Activated gamma-delta T cell (primary cell): Measurements from ENCODE around the gene TEAD1.

Source experiments
- DNase-seq: peaks from one replicate; lab custom pipeline; 2025; lab: John Stamatoyannopoulos, UW

Gene TEAD1

DNA sequence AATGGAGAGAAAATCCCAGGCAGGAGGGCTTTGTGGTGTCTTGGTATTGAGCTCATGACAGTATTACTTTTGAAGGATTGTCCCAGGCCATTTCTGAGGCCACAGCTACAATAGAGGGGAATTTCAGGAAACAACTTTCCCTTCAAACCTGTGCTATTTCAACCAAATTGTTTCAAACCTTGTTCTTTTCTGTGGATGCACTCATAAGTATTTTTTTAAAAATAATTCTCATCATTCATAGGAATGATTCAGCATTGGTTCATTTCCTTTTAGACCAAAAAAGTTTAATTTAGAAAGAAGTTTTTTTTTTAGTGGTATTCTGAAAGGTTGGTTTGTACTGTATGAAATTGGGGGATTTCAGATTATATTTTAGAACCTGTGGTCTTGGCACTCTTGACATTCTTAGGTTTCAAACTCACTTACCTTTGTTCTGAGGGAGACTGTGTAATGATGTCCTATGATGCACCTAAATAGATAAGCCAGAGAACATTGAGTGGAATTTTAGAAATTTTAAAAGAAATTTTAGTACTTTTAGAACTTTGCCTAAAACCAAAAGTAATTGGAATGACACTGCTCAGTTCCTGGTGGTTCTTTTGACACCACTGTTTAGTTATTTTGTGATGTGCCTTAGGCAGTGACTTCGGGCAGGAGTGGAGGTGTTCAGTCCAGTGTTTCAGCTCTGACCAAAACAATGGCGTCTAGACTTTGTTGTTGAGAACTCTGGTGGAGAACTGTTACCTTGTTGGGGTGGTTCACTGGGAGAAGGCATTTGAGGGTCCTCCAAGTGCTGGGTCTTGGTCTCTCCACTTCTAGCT is 12.2 kb downstream of the TEAD1 start:
- DNase-seq = no peak

DNA sequence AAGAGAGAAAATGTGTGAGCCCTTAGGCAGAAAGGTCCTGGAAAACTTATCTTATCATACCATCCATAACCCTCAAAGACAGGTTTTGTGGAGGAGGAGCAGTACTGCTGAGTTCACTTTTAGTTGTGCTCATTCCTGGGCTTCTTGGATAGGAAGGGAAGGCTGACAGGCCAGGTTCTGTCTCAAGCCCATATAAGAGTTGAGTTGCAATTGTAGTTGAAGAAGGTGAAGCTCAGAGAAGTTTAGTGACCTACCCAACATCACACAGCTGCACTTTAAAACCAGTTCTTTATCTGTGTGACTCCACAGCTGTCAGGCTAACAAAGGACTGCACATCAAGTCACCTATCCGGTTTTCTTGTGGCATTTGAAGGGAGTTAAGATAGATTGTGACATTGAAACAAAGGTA is 13.0 kb downstream of the TEAD1 start:
- no peak for DNase-seq

DNA sequence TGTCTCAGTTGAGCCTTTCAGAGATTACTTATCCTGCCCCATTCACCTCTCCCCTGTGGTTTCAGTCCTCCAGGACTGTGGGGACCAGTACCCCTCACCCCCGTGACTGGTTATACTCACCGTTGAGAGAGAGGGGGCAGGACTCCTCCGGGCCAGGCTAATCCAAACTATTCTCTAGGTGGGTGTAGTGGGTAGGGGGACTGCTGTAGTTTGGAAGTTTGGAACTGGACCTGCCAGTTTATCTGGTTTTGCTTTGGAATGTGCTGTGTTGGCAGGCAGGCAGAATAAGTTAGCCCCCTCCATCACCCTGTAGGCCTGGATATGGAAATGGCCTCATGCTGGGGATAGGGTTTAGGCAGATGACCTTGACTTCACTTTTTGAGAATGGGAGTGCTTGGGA is 13.5 kb downstream of the TEAD1 start:
- DNase-seq = no peak

DNA sequence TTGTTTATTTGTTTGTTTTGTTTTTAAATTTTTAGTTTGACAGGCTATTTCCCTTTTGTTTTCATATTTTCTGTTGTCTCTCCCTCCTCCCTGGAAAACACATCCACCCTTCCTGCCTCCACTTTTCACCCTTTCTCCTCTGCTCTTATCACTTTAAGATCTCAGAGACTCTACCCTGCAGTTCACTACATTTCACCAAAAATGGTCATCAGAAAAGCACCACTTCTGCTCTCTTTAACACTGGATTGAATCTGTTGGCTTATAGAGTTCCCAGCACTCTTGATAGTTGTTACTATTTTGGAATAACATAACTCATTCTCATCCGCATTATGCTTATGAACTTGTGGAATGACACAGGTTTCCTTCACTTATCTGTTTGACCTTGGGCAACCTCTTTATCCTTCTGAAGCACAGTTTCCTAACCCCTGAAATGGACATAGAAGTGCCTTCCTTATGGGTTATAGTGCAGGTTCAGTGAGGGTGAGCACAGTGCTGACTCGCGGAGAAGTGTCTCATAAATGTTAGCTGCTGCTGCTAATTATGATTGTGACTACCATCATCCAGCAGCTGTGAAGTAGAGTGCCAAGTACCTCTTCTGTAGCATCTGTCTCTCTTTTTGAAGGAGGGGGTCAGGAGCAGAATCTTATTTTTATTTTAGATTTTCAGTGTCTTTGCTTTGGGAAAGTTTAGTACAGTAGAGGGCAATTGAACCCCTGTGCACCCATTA is 15.0 kb downstream of the TEAD1 start:
- DNase-seq = no peak

DNA sequence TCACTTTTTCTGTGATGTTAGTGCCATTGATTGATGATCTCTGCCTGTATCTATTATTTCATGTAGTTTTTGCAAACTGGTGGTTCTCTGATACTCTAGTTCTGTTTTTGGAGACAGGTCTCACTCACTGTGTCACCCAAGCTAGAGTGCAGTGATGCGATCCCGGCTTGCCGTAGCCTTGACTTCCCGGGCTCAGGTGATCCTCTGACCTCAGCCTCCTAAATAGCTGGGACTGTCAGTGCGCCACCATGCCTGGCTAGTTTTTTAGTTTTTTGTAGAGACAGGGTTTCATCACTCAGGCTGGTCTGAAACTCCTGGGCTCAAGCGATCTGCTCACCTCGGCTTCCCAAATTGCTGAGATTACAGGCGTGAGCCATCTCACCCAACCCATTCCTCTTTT is 16.4 kb downstream of the TEAD1 start:
- DNase-seq = no peak

DNA sequence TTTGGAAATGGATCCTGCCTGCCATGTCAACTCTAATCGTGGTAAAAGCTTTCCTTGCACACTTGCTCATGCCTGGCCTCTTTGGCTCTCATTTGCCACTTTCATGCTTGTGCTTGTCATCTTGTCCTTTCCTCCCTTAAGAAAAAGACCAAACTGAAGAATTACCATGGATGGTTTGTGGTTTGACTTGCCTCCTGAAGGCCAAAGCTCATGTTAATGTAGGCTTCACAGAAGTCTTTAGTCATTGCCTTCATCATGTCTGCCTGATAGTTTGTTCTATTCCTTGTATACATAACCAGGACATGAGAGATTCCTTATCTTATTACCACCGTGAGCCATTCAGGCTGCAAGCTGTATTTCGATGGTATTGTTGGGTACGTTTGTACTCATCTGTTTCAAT is 17.3 kb downstream of the TEAD1 start:
- DNase-seq = no peak

DNA sequence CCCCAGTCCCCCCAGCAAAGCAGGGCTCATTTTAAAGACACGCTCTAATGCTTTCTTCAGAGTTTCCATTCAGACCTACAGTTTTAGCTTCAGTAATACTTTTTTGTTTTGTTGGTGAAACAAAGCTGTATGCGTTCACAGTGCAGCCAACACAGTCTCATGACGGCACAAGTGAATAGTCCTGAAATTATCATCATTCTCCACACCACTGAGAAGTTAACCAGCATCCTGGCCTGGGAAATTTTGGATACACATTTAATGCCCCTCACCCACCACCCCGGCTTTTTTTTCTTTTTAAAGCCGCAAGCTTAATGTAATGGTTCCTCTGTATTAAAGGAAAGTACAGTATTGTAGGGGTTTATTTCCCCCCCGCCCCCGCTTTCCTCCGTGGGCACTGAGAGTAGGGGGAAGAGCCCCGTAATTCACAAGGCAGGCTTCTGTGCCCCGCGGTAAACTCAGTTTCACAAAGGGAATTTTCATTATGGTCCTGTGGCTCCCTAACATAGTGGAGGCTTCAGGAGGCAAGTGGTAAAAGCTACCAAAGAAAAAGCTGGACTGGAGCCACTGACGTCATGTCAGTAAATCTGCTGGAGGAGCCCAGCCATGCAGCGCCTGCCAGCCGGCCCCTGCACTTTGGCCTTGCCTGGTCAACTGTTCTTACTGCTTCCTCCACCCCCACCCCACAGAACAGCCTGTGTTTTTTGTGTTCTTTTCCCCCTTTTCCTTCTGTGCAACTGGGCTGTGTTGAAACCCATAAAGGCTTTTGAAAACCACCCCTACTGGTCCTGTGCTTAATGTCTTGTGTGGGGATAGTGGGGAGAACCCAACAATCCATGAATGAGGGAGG is 18.2 kb downstream of the TEAD1 start:
- no peak for DNase-seq

DNA sequence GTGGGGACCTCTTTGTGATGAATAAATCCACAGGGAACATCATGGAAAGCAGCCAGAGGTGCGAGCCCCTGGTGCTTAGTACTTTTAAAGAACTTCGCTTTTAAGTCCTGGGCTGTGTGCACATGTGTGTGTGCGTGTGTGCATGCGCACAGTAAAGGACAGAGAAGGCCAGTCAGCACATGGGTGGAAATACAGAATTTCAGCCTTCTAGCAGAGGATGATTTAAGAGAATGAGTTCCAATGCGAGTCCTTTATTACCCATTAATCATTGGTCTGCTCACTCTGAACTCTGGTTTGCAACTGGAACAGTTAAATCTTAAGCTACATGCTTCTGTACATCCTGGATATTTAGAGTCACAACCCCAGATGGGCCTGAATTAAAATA is 18.9 kb downstream of the TEAD1 start:
- DNase-seq = no peak

DNA sequence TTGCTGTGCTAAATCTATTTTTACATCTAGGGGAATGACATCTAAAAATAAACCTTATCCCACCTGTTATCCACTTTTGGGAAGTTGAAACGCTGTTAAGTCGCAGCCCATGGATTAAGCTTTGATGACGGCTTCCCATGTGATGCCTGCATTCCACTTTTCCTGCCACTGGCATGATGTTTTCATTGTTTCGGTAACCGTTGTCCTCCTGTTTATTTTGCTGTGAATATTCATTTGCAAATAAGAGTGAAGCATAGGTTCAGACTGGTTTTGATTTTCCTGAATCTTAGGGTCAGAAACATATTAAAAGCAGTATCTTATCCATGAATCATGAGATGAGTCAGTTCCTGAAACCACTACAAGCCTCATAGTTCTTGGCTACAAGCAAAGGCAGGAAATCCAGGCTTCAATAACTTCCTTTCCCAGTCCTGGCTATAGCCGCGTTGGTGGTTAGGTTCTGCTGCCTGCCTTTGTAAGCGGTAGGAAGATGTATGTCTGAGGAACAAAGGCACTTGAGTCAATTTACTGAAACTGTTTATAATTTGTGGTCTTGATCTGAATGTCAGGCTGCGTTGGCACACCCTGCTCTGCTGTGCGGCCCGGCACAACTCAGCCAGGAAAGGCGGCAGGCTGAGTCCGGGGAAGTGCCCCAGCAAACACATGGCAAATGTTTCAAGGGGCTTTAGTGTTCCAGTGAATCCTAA is 19.4 kb downstream of the TEAD1 start:
- DNase-seq = no peak

DNA sequence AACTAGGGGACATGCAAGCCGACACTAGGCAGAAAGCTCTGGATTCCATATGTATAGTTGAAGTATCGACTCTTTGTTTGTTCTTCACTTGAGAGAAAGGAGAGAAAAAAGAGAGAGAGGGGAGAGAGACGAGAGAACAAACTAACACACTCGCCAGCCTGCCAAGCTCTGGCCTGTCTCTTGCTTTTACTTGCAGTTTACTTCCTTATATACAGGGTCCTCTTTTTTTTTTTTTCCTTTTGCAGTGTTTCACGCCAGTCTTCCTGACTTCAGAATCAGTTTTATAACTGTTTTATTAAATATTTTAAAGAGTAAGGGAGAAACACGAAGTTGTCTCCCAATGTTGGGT is 19.9 kb downstream of the TEAD1 start:
- DNase-seq = no peak

DNA sequence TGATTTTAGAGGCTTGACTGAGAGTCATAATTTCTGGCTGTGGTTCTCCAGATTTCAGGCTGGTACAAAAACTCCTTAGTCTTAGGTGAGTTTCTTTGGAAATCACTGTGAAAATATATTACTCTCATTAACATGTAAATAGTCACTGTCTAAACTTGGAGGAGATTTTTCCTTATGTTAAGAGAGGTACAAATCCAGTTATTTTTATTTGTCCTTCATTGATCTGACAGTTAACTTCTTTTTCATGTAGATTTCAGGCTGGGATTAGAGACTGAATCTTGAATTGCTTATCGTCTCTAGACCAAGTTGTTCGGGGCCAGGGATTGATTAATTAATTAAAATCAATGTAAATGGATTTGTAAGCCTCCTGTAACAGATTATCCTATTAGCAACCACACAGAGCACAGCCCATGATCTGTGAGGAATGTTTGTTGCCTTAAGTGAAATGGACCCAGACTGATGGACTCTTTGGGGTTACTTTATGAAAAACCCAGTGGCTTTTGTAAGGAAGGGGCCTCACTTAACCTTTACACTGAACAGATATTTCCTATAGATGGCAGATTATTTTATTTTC is 21.1 kb downstream of the TEAD1 start:
- no peak for DNase-seq

DNA sequence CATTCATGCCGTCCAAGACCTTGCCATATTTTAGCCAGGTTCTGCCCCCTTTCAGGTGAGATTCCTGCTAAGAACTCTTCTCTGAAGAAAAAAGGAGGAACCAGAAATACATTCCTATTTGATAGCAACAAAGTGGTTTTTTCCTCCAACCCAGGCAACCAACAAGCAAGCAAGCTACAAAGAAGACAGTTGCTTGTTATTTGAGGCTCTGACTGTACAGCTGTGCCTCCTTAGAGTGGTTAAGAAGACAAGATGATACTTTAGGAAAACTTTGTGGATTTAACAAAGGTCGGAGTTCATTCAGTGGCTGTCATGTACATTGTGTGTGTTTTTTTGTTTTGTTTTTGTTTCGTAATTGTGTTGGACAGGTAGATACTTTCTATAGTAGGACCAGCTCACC is 21.7 kb downstream of the TEAD1 start:
- DNase-seq = no peak

DNA sequence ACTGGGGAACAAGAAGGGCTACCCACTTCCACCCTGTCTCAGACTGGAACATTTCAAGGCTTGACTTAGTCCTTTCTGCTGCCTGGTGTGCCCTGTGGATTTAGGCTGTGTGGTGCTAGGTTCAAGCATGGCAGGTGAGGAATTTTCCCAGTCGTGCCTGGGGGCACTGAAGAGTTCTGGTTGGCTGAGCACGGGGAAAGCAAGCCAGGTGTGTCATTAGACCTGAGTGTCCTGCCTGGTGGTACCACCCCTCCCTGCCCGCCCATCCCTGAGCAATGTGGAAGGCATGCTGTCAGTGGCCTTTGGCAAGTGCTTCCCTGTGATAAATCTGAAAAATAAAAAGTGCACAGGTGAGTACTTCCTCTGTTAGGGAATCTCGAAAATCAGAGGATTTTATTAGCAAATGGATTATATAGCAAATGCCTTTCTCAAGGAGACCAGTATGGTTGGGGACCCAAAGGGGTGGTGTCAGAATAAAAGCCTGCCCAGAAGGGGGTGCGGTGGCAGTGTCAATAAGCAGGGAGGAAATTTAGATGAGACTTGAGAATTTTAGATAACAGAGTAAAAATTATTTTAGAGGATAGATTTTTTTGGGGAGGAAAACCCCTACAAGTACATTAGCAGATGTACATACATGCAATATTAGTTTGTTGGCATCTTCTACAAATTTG is 22.8 kb downstream of the TEAD1 start:
- DNase-seq = no peak

DNA sequence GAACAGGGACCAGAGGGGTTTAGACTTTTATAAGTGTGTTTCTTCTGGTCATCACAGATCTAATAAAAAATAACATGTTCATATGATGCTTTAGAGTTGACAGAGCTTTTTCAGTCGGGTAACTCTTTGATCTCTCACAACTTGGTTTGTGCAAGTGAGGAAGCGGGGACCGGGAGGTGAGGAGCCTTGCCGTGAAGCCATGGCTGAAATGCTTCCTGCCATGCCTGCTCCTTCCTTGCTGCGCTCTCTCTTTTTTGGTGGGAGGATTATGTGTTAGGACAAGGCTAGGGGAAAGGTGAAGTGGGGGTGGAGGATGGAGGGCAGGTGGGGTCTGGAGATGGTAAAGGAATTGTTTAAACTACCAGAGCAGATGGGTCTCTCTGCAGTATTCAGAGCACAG is 23.8 kb downstream of the TEAD1 start:
- DNase-seq = no peak

DNA sequence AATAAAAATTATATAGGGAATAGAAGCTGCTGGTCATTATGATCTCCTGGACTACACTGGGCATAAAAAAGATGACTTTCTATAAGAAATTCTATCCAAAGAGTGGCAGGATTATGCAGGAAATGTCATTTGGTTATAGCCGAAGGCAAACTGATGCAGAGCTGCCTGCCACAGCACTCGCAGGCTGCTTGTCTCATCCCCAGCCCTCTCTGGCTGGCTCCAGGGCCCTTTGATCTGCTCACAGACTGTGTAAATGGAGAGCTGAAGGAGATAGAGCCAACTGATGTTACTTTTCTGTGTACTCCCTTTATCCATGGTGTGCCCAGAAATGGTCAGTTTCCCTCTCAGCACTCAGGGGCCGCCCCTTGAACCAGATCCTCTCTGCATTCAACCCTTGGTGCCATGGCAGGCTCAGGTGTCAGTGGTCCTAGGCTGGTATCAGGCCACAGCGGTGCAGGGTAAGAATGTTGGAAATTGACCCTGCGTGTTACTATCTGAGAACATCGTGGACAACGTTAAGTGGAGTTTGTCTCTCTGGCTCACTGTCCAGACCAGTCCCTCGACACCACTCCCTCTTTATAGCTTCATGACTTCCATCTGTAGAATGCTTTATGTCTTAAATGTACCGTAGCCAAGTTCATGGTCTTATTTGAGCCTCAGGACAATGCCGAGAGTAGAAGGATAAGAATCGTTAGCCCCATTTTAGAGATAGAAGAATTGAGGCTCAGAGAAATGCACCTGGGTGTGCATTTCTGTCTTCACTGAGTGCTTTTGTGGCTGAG is 27.8 kb downstream of the TEAD1 start:
- DNase-seq = no peak

DNA sequence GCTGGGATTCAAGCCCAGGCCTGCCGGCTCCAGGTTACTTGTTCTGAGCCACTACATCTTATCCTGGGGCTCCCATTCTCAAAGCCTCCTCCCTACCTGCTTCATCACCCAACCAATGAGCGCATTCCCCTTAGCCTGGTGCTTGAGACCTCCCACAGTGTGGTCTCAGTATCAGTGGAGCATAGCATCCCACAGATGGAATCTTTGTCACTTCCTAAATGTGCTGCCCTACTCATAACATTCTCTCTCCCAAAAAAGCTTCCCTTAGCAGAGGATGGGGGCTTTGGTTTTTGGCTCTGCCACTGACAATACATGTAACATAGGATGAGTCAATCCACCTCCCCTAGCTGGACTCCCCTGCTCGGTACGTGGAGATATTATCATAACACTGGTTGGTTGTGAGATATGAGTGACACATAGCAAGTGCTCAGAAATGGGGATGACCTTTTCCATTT is 28.8 kb downstream of the TEAD1 start:
- DNase-seq = no peak

DNA sequence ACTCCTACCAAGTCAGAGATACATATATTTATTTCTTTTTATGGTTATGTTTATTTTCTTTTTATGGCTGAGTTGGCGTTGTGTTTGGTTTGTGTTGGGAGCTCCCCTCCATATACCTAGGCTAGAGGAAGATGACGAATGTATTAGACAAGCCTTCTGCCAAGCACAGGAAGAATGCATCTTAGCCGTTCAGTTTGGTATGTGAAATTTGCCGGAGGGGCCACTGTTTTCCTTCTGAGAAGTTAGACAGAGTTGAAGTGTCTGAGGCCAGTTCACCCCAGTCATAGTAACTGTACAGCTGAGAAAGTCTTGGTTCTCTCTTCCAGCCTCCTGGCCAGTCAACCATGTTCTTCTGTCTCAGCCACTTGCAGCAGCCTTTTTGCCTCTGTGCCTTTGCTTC is 29.8 kb downstream of the TEAD1 start:
- no peak for DNase-seq

DNA sequence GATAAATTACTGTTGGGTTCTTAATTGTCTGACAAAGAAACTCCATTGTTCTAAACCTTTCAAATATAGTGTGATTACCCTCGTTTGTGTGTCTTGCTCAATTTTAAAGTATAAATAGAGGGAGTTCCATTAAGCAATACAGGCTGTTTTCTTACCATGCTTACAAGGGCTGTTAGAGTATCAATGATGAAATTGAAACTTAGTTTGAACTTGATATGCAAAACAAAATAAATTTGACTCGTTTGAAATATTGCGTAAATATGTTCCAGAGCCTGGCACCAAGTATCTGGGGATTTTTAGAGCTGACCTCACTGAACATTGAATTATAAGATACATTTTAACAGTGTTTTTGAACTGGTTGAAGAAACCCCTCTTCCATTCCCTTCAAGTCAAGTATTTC is 31.7 kb downstream of the TEAD1 start:
- DNase-seq = no peak

DNA sequence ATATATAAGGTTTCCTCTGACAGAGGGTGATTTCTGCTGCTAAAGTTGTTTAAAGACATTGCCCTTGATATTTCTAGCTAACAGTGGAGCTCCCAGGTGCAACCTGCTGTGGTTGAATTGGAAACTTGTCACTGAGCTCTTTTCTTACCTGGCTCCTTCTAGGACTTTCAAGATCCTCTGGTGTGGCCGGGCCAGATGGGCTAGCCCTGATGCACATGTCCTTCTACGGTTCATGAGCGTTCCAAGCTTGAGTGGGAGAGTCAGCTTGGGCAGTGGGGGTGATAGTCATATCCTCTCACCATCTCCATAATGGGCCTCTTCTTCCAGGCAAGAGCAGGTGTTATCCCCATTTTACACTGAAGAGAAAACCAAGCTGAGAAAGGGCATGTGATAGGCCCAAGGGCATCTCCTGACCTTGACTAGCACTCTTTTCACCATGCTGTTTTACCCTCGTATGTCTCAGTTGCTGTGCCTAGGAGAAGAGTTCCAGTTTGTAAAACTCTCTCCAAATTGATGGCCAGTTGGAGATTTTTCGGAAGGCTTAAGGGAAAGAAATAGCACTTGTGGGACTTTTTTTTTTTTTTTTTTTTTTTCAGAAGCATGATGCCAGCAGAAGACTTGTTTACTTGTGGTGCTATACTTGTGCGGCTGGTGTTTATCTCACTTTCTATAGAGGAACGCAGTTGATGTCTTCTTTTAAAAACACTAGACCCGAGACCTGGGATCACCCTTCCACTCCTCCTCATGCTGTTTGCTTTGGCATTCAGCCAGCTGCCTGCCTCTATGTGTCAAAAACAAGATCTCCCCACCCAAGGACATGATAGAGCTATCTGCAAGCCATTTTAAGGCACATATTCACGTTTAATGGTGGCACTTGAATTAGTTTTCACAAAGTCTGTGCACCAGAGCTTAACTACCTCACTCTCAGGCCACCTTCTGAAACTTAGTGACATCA is 32.6 kb downstream of the TEAD1 start:
- no peak for DNase-seq
